Nephron progenitor cell (in vitro differentiated cells): ENCODE measurements around the gene SLC34A3.

Experiments used
- DNase-seq: peaks from one replicate; pipeline ENCODE4 v3.0.0; 2021
- H3K27ac Mint-ChIP-seq: 2 replicates; pipeline ENCODE4 v1.8.0; 2021; ENCODE audit warnings: mild to moderate bottlenecking, moderate library complexity, mixed read lengths
- H3K27me3 Mint-ChIP-seq: 2 replicates; pipeline ENCODE4 v1.8.0; 2021; ENCODE audit warnings: mild to moderate bottlenecking, low read depth, mixed read lengths; ENCODE audit not compliant: poor library complexity
- H3K36me3 Mint-ChIP-seq: 2 replicates; pipeline ENCODE4 v1.8.0; 2021; ENCODE audit warnings: low read depth, mixed read lengths
- H3K4me1 Mint-ChIP-seq: 2 replicates; pipeline ENCODE4 v1.8.0; 2021; ENCODE audit warnings: mixed read lengths
- H3K4me3 Mint-ChIP-seq: 2 replicates; pipeline ENCODE4 v1.8.0; 2021; ENCODE audit warnings: mild to moderate bottlenecking, moderate library complexity, mixed read lengths
- H3K9me3 Mint-ChIP-seq: 2 replicates; pipeline ENCODE4 v1.8.0; 2021; ENCODE audit warnings: mild to moderate bottlenecking, moderate library complexity, mixed read lengths
- TF ChIP-seq, protein P1 (sequence below): fragments of 200-600 bp; sonication (generic); IDR thresholded peaks from 2 replicates; pipeline ENCODE4 v1.5.0; 2021; ENCODE audit warnings: antibody characterized with exemption

Gene SLC34A3

DNA sequence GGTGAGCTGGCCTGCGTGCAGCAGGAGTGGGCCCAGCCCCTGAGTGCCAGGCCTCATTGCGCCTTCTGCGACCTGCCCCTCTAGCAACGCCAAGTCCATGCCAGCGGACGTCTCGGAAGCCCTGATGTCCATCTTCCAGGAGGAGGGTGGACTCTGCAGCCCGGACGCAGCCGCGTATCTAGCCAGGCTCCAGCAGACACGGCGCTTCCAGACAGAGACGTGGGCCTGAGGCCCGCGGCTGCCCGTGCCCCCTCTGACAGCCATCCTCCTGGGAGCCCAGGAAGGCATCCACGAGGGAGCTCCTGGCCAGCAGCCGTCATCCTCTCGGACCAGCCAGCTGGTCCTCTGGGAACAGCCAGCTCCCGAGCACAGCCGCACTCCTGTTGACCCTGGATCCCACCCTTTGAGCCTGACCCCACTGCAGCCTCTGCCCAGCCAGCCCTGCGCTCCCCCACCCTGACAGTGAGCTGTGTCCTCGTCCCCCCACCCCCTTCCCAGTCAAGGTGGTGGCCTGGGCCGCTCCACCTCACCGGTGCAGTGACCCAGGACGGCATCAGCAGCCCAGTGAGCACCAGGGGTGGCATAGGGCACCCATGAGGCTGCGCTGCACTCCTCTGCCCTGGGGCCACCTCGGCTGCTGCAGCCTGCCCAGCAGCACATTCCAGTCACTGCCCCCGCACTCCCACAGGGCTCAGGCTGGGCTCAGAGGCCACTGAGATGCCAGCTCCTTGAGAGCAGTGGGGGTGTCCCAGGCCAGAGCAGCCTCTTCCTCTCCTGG, 14.3 kb upstream of the SLC34A3 start:
- DNase-seq: no peak
- TF ChIP-seq, protein P1, sequence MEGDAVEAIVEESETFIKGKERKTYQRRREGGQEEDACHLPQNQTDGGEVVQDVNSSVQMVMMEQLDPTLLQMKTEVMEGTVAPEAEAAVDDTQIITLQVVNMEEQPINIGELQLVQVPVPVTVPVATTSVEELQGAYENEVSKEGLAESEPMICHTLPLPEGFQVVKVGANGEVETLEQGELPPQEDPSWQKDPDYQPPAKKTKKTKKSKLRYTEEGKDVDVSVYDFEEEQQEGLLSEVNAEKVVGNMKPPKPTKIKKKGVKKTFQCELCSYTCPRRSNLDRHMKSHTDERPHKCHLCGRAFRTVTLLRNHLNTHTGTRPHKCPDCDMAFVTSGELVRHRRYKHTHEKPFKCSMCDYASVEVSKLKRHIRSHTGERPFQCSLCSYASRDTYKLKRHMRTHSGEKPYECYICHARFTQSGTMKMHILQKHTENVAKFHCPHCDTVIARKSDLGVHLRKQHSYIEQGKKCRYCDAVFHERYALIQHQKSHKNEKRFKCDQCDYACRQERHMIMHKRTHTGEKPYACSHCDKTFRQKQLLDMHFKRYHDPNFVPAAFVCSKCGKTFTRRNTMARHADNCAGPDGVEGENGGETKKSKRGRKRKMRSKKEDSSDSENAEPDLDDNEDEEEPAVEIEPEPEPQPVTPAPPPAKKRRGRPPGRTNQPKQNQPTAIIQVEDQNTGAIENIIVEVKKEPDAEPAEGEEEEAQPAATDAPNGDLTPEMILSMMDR: no peak
- H3K27me3 Mint-ChIP-seq: no peaks in the 10 kb centered on the region
- H3K4me1 Mint-ChIP-seq: peaks cover 9% of the 10 kb centered on the region
- peaks cover 4% of the 10 kb centered on the region for H3K36me3 Mint-ChIP-seq
- no peak overlapping the region for H3K4me3 Mint-ChIP-seq
- no peaks in the 10 kb centered on the region for H3K9me3 Mint-ChIP-seq
- no peak overlapping the region for H3K27ac Mint-ChIP-seq

DNA sequence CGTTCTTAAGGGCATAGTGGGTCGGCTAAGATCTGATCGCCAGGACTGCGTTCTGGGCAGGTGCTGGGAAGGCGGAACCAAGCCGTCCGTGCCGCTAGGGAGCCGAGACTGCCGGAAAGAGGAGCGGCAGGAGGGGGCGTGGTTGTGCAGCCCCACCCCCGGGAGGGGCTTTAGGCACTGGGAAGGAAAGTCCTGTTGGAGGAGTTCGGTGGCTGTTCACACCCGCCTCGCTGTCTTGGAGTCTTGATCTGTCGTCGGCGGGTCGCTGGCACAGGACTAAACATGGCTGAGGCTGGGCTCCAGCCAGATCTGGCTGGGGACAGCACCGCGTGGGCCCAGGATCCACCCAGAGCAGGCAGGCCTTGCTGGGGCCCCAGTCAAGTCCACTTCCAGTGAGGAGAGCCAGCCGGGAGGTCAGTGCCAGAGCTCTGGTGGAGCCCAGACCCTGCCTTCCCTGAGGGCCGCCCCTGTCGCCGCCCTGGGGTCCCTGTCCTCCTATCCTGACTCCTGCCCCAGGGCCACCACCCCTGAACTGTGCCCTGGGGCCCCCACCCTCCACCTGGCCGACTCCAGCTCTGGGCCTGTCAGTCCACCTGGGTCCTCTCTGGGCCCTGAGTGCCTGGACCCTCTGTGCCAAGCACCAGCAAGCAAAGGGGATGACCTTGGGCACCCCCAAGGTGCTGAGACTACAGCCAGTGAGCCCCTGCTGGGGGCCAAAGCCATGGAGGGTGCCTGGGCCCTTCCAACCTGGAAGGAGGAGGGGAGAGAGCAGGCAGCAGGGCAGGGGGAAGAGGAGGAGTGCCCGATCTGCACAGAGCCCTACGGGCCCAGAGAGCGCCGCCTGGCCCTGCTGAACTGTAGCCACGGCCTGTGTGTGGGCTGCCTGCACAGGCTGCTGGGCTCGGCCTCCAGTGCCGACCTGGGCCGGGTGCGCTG, 13.2 kb upstream of the SLC34A3 start:
- H3K36me3 Mint-ChIP-seq: peaks cover 4% of the 10 kb centered on the region
- TF ChIP-seq, protein P1: no peak
- no peaks in the 10 kb centered on the region for H3K27me3 Mint-ChIP-seq
- no peak overlapping the region for H3K4me3 Mint-ChIP-seq
- H3K27ac Mint-ChIP-seq: no peak overlapping the region
- H3K4me1 Mint-ChIP-seq: peaks cover 9% of the 10 kb centered on the region
- DNase-seq: peak; percentile 70
- no peaks in the 10 kb centered on the region for H3K9me3 Mint-ChIP-seq

DNA sequence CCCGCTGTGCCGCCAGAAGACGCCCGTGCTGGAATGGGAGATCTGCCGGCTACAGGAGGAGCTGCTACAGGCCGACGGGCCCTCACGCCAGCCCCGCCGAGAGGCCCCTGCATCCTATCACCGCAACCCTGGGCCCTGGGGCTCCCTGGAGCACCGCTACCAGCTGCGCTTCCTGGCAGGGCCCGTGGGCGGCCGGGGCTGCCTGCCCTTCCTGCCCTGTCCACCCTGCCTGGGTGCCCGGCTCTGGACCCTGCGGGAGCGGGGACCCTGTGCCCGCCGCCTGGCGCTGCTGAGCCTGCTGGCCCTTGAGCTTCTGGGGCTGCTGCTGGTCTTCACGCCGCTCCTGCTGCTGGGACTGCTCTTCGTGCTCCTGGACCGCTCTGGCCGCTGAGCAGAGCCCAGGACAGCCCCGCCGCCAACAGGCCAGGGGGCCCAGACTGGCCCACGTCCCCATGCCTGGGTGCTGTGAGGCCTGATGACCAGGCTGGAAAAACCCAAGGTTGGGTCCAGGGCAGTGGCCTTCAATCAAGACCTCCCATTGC, 12.4 kb upstream of the SLC34A3 start:
- no peak for DNase-seq
- TF ChIP-seq, protein P1: no peak
- H3K9me3 Mint-ChIP-seq: no peaks in the 10 kb centered on the region
- H3K36me3 Mint-ChIP-seq: no peaks in the 10 kb centered on the region
- H3K27me3 Mint-ChIP-seq: peaks cover 4% of the 10 kb centered on the region
- no peak overlapping the region for H3K27ac Mint-ChIP-seq
- peaks cover 9% of the 10 kb centered on the region for H3K4me1 Mint-ChIP-seq
- H3K4me3 Mint-ChIP-seq: no peak overlapping the region

DNA sequence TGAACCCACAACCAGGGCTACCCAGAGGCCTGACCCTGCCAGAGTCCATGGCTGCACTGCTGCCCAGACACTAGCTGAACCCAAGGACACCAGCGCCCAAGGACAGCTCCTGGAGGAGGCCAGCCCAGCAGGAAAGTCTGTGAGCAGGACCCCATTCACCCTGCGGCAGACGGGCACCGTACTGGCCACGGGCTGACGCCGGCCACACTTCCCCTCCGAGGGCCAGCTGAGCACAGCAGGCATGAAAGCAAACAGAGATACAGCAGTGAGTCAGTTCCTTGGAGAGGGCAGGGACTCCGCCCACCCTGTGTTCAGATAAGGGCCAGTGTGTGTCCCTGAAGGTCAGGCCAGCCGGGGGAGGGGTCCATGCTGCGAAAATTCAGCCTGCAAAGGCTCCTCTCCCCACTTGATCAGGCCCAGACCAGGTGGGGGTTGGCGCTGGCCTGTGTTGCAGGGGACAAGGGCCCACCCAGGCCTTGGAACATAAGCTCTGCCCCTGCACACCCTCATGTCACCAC, 11.9 kb upstream of the SLC34A3 start:
- H3K9me3 Mint-ChIP-seq: no peaks in the 10 kb centered on the region
- peaks cover 4% of the 10 kb centered on the region for H3K27me3 Mint-ChIP-seq
- no peak overlapping the region for H3K27ac Mint-ChIP-seq
- TF ChIP-seq, protein P1: no peak
- H3K4me3 Mint-ChIP-seq: no peak overlapping the region
- peaks cover 9% of the 10 kb centered on the region for H3K4me1 Mint-ChIP-seq
- no peaks in the 10 kb centered on the region for H3K36me3 Mint-ChIP-seq
- DNase-seq: no peak

DNA sequence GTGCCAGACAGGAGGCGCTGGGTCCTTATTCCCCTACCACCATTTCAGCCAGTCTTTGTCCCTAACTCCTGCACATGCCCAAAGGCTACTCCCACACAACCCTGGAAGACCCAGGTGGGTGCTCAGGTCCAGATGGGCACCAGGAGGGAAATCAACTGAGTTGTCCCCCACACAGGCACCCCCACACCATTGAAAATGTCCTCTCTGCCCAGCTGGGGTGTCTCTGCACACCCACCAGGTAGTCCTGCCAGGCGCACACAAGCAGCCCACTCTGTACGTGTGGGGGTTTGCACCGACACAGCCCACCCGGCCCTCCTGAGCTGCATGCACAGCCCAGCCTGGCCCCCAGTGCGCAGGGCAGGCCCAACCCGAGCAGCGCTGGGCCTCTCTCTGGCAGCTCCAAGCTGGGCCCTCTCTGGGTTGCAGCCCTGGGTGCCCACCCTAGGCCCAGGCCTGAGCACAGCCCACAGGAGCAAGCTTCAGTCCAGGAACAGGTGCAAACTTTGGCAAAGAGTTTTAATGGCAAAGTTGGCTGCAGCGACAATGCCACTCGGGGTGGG, 10.9 kb upstream of the SLC34A3 start:
- Mint-ChIP-seq H3K27ac (no peak overlapping the region), H3K4me1 (peaks cover 9% of the 10 kb centered on the region), H3K9me3 (no peaks in the 10 kb centered on the region), H3K36me3 (no peaks in the 10 kb centered on the region), H3K27me3 (peaks cover 4% of the 10 kb centered on the region), H3K4me3 (no peak overlapping the region)
- no peak for DNase-seq
- TF ChIP-seq, protein P1: no peak
